Activated CD8-positive, alpha-beta memory T cell treated with anti-CD3 and anti-CD28 coated beads, Interleukin-2, amount 50 U/mL, for 1 hour (primary cell): Measurements from ENCODE around the gene DNAJC10.
"Not testable (repeated sequence)": the region's sequence is repeated elsewhere in the genome, so short reads cannot be mapped to it uniquely, and the experiment has no call there.

Source experiments
- DNase-seq: peaks from one replicate; pipeline ENCODE4 v3.0.0-alpha.2; 2020; ENCODE audit errors: extremely low read depth

The DNAJC10 gene

DNA sequence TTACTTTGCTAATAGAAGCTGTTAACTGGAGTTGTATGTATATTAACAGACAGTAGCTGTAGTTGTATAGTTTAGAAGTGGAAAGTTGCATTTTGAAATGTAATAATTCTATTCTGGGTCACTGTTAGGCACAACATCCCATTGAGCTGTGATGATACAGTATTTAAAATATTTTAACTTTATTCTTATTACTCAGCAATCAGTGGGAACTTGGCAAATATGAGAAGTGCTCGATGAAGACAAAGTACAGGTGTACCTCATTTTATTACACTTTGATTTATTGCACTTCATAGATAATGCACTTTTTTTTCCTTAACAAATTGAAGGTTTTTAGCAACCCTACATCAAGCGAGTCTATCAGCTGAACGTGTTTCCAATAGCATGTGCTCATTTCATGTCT, 8.6 kb downstream of the DNAJC10 start:
- DNase-seq = no peak

DNA sequence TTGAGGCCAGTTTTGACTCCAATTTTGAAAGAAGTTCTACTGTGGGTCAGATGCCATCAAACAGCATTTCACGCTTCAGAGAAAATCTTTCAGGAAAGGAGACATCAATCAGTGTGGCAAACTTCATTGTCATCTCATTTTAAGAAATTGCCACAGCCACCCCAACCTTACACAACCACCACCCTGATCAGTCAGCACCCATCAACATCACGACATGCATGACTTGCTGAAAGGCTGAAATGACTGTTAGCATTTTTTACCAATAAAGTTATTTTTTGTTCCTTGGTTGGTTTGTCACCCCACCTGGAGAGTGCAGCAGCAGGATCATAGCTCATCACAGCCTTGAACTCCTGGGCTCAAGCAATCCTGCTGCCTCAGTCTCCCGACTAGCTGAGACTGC, 10.4 kb downstream of the DNAJC10 start:
- no peak for DNase-seq

DNA sequence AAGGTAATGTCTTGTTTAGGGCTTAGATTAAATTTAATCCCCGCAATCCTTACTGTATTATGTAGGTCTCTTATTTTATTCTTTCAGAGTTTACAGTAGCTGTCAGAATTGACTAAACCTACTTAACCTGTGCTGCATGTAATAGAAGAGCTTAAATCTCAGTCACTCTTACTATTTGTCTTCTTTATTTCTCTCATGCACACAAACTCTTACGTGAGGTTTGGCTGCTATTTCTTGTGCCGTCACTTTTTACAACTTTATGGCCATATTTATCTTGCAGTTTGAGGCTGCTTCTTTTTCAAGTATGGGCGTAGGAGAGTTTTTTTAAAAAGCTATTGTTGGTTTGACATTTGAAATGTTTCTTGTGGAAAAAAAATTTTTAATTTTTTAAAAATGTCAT, 12.0 kb downstream of the DNAJC10 start:
- DNase-seq = no peak

DNA sequence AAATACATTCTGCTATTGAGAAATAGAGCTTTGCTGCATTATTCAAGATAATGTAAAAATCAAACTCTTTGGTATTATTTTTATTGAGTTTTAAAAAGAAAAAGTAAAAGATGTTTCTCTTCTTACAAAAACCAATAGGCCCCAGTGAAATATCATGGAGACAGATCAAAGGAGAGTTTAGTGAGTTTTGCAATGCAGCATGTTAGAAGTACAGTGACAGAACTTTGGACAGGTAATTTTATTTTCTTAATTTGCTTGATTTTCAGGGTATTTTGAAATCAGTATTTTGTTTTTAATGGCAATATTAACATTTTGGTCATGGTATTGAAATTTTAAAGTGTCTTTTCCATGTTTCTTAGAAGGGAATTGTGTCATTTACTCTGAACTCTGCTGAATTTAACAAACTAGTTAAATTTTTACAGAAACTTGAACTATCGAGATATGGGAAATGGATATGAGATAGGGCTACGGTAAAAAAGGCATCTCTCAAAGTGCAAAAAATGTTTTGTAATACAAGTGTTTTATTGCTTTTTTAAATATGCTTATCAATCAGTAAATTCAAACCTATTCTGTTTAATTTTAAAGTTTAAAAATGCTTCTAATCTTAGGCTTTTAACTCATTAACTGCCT, 13.8 kb downstream of the DNAJC10 start:
- no peak for DNase-seq

DNA sequence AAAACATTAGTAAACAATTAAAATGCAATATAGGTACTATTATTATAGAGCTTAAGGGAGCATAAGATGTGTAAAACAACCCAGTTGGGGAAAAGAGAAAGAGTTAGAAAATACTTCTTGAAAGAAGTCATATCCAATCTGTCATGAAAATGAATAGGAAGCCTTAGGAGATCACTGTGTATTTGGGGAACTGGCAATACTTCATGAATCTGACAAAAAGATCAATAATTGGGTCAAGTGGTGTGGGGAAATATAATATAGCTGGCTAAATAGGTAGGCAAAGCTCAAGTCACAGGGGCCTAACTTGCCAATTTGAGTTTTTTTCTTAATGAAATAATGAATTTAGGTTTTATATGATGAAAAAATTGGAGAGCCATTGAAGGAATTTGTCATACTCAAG, 14.4 kb downstream of the DNAJC10 start:
- no peak for DNase-seq

DNA sequence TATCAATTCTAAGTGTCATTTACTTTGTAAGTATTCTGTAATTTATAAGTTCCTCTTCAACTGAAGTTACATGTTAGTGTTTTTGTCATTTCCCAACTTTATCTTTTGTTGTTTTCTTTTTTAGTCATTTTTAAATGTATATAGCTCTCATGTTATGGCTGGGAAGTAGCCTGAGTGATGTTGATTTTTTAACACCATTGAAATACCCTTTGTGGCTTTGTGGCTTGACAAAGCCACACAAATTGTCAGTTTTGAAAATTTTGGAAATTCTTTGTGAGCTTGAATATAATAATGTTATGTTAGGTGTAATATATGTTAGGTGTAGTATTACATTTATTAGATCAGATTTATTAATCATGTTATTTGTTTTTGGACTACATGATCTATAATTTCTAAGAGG, 16.7 kb downstream of the DNAJC10 start:
- DNase-seq = no peak

DNA sequence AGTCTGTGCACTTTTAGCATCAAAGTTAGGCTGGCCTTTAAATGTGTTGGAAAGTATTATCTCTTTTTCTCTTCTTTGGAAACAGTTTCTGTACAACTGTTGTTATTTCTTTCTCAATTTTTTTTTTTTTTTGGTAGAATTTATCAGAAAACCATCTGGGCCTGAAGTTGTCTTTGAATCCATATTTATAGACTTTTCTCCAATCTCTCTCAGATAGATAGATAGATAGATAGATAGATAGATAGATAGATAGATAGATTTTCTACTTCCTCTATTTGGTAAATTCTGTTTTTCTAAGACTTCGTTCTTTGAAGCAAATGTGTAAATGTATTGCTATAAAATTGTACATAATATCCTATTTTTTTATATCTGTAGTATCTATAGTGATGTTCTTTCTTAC, 17.5 kb downstream of the DNAJC10 start:
- no peak for DNase-seq

DNA sequence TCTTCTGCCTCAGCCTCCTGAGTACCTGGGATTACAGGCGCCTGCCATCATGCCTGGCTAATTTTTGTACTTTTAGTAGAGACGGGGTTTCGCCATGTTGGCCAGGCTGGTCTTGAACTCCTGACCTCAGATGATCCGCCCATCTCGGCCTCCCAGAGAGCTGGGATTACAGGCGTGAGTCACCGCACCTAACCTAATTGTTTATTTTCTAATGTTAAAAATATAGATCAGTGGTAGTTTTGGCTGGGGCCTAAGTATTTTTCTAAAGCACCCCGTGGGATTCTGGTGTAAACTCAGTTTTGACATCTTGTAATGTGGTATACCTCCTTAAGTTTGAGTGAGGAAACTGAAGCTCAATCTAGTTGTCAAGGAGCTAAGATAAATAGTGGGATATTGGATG, 20.8 kb downstream of the DNAJC10 start:
- not testable (repeated sequence) for DNase-seq

DNA sequence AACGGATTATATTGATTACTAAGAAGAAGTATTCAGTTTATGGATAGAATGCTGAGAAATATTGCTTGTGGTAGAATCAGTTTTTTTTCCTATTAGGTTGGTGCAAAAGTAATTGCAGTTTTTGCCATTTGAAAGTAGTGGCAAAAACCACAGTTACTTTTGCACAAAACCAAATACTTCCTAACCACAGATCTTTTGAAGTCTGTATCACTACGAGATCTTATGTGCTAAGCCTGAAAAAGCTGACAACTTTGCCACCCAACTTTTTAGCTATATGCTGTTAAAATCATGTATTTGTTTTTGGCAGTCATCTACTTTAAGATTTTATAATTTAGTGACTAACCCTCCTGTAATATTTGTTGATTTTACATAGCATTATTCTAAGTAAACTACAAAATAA, 24.6 kb downstream of the DNAJC10 start:
- DNase-seq = no peak

DNA sequence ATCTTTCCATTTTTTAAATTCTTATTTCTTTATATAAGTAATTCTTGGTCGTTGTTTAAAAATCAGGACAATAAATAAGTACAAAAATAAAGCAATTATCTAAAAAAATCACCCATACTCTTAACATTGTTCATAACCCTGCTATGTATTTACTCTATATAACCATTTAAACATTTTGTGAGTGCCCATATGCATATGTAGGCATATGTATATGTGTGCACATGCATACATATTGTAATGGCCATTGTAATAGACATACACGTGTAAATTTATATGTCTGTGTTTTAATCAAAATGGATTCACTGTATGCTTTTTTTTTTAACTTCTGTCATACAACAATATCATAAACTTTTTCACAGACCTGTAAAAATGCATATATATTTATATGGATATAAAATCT, 25.6 kb downstream of the DNAJC10 start:
- DNase-seq = no peak

DNA sequence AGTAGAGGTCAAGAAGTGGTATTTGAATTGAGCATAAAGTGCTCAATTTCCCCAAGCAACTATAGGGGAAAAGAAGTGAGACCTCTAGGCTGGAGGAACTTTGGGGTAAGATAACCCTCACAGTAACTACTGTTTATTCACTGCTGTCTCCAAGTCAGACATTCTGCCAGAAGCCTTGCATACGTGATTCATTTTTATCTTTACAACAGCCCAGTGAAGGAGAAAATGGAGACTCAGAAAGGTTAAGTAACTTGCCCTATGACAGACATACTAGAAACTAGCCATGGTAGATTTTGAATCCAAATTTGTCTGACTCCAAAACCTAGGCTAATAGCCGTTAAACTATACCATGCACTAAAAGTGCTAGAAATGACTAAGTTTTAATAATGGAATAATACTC, 28.4 kb downstream of the DNAJC10 start:
- DNase-seq = no peak

DNA sequence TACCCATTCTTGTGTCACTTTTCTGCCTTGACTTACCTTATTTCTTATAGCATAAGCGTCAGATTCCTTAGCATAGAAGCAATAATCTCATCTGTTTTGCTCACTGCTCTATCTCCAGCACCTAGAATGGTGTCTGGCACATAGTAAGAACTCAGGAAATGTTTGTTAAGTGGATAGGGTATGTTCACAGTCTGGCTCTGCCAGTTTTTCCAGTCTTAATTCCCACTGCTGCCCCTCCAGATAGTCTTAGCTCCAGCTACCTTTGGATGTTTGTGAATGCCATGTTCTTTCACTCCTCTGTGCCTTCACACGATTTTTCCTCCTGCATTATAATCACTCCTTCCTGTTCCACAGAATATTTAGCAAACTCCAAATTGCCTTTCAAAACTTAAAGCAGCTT, 29.0 kb downstream of the DNAJC10 start:
- no peak for DNase-seq

DNA sequence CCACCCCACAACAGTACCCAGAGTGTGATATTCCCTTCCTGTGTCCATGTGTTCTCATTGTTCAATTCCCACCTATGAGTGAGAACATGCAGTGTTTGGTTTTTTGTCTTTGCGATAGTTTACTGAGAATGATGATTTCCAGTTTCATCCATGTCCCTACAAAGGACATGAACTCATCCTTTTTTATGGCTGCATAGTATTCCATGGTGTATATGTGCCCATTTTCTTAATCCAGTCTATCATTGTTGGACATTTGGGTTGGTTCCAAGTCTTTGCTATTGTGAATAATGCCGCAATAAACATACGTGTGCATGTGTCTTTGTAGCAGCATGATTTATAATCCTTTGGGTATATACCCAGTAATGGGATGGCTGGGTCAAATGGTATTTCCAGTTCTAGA, 29.8 kb downstream of the DNAJC10 start:
- not testable (repeated sequence) for DNase-seq

DNA sequence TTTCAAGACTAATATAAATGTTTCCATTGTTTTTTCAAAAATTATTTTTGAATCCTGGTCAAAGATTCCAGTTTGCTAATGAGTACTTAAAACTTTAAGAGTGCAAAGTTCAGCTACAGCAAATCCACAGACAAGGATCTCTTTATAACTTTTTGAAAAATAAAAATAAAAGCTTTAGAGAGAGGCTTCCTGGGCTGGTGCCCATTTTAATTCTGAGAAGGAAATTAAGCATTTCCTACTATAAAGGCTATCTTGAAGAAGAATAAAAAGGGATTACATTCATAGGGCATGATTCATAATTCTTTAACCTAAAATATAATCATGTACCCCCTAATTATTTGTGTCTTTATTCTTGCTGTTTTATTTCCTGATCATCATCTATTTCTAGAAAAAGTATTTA, 38.2 kb downstream of the DNAJC10 start:
- no peak for DNase-seq

DNA sequence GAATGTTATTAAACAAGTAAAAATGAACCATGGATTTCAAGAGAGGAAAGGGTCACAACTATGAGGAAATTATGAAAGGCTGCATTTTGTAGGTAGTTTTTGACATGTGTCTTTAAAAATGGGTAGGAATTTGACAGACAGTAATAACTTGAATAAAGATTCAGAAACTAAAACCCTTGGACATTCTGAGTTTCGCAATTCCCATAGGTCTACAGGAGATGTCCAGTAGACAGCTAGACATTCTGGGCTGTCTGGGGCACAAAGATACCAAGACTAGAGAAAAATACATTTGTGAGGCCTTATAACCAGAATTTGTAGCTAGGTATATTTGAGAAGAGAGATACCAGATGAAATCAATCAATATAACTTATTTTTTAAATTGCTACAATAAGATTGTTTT, 42.3 kb downstream of the DNAJC10 start:
- DNase-seq = no peak

DNA sequence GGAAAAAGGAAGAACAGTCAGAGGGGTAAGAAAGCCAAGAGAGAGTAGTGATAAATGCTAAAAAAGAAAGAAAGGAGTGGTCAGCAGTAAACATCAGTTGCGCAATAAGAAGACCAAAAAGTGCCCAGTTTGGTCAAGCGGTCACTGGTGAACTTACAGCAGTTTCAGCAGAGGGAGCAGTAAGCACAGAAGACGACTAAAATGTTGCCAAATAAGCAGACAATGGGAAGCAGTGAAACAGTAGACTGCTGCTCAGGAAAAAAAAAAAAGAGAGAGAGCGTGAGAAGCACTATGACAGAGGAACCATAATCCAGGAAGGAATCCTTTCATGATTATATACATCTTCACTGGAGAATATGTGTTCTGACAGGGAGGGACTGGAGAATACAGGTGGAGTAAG, 45.8 kb downstream of the DNAJC10 start:
- DNase-seq = no peak

DNA sequence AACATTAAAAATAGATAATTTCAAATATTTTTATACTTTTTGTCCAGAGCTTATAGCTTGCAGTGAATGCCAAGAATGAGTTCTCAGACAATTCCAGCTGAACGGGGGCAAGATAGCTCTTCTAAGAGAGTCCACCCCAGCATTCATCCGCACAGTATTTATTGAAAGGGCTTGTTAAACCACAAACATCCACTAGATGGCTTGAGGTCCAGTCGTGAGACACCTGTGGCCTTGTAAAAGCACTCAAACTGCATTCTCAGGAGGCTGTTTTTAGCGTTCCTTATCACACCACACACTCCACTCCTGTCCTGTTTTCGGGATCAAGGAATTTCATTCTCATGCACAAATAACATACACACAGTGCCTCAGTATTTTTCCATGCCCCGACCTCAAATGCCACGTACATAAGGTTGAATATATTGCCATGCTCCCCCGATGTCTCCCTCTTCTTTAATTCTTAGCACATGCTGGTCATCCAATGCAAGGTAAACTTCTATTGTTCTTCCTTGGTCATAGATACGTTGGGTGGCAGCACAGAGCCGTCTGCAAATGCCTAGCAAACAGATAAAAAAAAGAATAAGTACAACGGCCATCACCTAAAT, 47.4 kb downstream of the DNAJC10 start:
- no peak for DNase-seq

DNA sequence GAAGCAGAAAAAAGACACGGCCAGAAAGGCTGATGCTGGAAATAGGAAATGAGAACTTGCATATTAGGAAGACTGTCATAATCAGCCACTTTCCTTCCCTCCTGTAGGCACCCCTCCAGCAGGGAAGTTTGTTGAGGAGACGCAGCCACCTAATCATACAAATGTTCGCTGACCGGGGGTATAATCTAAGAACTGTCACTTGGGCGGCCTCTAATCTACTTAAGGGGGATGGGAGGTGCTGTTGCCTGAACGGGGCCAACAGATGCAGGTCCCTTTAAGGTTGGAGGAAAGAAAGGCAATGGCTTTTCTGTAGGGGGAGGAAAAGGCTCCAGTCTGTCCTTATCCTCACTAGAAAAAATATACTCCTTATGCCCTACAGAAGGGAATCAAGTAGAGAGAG, 50.6 kb downstream of the DNAJC10 start:
- no peak for DNase-seq

DNA sequence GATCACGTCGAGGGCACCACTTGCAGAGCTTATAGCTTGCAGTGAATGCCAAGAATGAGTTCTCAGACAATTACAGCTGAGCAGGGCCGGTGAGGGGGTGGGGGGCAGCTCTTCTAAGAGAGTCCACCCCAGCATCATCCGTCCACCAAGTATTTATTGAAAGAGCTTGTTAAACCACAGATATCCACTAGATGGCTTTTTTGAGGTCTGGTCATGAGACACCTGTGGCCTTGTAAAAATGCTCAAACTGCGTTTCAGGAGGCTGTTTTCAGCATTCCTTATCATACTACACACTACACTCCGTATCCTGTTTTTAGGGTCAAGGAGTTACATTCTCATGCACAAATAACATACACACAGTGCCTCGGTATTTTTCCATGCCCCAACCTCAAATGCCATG, 51.5 kb downstream of the DNAJC10 start:
- no peak for DNase-seq

DNA sequence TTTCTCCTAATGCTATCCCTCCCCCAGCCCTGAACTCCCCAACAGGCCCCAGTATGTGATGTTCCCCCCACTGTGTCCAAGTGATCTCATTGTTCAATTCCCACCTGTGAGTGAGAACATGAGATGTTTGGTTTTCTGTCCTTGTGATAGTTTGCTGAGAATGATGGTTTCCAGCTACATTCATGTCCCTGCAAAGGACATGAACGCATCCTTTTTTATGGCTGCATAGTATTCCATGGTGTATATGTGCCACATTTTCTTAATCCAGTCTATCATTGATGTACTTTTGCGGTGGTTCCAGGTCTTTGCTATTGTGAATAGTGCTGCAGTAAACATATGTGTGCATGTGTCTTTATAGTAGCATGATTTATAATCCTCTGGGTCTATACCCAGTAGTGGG, 52.9 kb downstream of the DNAJC10 start:
- not testable (repeated sequence) for DNase-seq

DNA sequence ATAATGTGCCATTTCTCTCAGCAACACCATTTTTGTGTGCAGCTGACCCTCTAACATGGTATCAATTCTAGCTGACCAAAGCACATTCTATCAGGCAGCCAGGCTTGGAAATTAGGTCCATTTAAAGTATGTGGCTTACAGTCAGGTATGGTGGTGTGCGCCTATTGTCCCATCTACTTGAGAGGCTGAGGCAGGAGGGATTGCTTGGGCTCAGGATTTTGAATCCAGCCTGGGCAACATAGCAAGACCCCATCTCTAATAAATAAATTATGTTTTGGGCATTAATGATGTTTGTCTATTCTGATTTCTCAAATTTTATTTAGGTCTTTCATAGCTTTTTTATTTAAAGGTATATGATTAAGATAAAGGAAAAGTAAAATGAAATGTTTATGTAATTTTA, 63.3 kb downstream of the DNAJC10 start:
- DNase-seq = no peak

DNA sequence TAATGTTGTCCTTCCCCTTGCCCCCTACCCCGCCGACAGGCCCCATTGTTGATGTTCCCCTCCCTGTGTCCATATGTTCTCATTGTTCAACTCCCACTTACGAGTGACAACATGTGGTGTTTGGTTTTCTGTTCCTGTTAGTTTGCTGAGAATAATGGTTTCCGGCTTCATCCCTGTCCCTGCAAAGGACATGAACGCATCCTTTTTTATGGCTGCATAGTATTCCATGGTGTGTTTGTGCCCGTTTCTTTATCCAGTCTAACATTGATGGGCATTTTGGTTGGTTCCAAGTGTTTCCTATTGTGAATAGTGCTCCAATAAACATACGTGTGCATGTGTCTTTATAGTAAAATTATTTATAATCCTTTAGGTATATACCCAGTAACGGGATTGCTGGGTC, 65.0 kb downstream of the DNAJC10 start:
- not testable (repeated sequence) for DNase-seq

DNA sequence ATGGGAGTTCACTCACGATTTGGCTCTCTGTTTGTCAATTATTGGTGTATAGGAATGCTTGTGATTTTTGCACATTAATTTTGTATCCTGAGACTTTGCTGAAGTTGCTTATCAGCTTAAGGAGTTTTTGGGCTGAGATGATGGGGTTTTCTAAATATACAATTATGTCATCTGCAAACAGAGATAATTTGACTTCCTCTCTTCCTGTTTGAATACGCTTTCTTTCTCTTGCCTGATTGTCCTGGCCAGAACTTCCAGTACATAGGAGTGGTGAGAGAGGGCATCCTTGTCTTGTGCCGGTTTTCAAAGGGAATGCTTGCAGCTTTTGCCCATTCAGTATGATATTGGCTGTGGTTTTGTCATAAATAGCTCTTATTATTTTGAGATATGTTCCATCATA, 66.6 kb downstream of the DNAJC10 start:
- not testable (repeated sequence) for DNase-seq

DNA sequence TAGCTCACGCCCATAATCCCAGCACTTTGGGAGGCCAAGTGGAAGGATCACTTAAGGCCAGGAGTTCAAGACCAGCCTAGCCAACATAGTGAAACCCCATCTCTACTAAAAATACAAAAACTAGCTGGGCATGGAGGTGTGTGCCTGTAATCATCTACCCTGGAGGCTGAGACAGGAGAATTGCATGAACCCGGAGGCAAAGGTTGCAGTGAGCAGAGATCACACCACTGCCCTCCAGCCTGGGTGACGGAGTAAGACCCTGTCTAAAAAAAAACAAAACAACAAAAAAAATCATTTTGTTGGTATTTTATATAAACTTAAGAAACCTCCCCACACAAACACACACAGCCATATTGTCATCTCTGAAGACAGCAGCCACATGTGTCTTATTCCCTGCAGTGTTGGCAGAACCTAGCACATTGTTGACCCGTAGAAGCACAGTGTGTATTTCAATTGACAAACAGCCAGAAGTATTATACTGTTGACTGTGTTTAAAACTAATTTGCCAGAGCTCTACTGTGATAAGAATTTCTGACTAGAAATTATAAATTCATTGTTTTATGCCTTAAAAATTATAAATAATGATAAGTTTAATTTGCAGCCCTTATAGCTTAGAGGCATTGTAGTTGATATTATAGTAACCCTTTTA, 68.1 kb downstream of the DNAJC10 start:
- no peak for DNase-seq
